Omental fat pad (tissue), 4 donors: Measurements from ENCODE around the gene SIRT3. TPM values are rescaled to one million over a fixed set of nuclear protein-coding genes. Genes with fewer than 3 reads are reported as not detected.
"Not testable (repeated sequence)": the region's sequence is repeated elsewhere in the genome, so short reads cannot be mapped to it uniquely, and the experiment has no call there.

ENCODE experiments used
- ATAC-seq: fragments of 150-250 bp; one replicate; pipeline ENCODE4 v1.9.1; 2016; ENCODE audit warnings: mild to moderate bottlenecking, moderate library complexity; ENCODE audit not compliant: low FRiP score
- DNase-seq: peaks from one replicate; pipeline ENCODE4 v3.0.0-alpha.2; 2019; ENCODE audit warnings: low spot score
- CTCF ChIP-seq, 3 donors: fragments of 450-650 bp; IDR thresholded peaks; one replicate each; pipeline ENCODE4 v1.5.1; 2016 to 2017; ENCODE audit warnings: antibody characterized with exemption in 3 of 3, mild to moderate bottlenecking in 3 of 3, moderate library complexity in 2 of 3
- total RNA-seq, 4 donors: library from RNA; depleted of rRNA; stranded (reverse); fragments of >200 nt; gene quantifications; one replicate each; pipeline ENCODE4 v1.1.0, GENCODE V29; 2016

The SIRT3 gene
- total RNA-seq, 4 donors from 2014 or later, result 6.8 to 19.2 (median 12.2) TPM

GRCh38 chr11:269146-269890 is 33.2 kb upstream of the SIRT3 start:
- peak; percentile 26 for ATAC-seq
- DNase-seq, result no peak
- TF ChIP-seq CTCF (IDR thresholded peaks at IDR 0.05), result no peak

GRCh38 chr11:268716-269145 is 32.6 kb upstream of the SIRT3 start:
- peak; percentile 53 for ATAC-seq
- DNase-seq, result not testable (repeated sequence)

- no peak for TF ChIP-seq CTCF (IDR thresholded peaks at IDR 0.05)
- ATAC-seq (no peak), DNase-seq (no peak)
These were observed 31.4 kb upstream of the SIRT3 start for GRCh38 chr11:267491-267994.

- DNase-seq, result no peak
- ATAC-seq, result no peak
These were observed 30.7 kb upstream of the SIRT3 start for GRCh38 chr11:266676-267439.

GRCh38 chr11:261624-262023 is 25.5 kb upstream of the SIRT3 start:
- no peak for ATAC-seq
- TF ChIP-seq CTCF (IDR thresholded peaks at IDR 0.05), result no peak
- no peak for DNase-seq

More at GRCh38 chr11:266676-267439, 30.7 kb upstream of the SIRT3 start:
- no peak for TF ChIP-seq CTCF (IDR thresholded peaks at IDR 0.05)

GRCh38 chr11:259413-259812 is 23.3 kb upstream of the SIRT3 start:
- no peak for ATAC-seq
- TF ChIP-seq CTCF (IDR thresholded peaks at IDR 0.05), result no peak
- DNase-seq, result no peak

GRCh38 chr11:257766-258493 is 21.8 kb upstream of the SIRT3 start:
- no peak for TF ChIP-seq CTCF (IDR thresholded peaks at IDR 0.05)
- ATAC-seq, result no peak
- no peak for DNase-seq
